NCI-H146 treated with DMSO at 0.1 percent for 48 hours (cell line): ENCODE data around the gene COL27A1.
"Not testable (repeated sequence)": the region's sequence is repeated elsewhere in the genome, so short reads cannot be mapped to it uniquely, and the experiment has no call there.

Source experiments
- DNase-seq: peaks from one replicate; lab custom pipeline; 2025; ENCODE audit not compliant: unreplicated experiment; lab: John Stamatoyannopoulos, UW

The COL27A1 gene

GRCh38 chr9:114180696-114181606 lies 25.6 kb downstream of the COL27A1 start:
- DNase-seq, result no peak

DNA sequence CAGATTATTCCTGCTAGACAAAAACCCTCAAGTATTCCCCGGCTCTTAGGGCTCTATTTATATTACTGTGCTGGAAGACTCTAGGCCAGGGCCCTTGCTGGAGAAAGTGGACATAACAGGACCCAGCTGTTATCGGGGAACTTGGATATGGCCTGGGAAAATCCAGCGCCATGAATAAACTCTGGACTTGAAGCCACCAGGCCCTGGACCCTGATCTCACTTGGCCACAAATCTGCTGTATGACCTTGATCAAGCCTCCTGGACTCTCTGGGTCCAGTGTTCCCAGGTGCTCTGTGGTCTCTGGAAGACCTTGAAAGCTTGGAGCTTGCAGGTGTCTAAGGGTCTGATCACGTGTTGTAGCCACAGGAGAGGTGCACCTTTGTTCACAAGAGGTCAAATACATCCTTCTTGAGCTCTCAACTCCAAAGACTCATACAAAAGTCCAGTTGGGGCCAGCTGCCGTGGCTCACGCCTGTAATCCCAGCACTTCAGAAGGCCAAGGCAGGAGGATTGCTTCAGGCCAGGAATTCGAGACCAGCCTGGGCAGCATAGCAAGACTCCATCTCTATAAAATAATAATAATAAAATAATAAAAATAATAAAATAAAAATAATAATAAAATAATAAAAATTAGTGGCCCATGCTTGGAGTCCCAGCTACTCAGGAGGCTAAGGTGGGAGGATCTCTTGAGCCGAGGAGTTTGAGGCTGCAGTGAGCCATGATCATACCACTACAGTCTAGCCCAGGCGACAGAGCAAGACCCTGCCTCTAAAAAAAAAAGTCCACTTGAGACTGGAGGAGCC lies 26.5 kb downstream of the COL27A1 start:
- DNase-seq, result no peak

GRCh38 chr9:114183006-114183405 lies 27.7 kb downstream of the COL27A1 start:
- no peak for DNase-seq

DNA sequence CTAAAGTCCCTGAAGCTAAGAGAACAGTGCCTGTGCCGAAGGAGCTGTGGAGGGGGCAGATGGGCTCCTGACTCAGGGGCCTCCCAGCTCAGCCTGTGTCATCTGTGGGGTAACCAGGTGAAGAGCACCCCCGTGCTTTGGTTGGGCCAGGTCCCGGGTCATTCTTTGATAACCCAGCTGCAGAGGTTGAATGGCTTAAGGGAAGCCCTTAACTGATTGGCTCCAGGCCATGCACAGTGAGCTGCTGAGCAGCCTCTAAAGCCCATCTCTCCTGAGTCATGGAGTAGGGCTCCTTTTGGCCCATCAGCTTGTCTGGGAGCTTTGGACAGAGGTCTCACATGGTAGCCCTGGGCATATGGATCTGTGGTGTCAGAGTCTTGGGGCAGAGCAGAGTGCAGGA lies 28.7 kb downstream of the COL27A1 start:
- no peak for DNase-seq

- no peak for DNase-seq
These were observed 29.5 kb downstream of the COL27A1 start for GRCh38 chr9:114184866-114185265.

GRCh38 chr9:114185570-114186490 lies 30.5 kb downstream of the COL27A1 start:
- DNase-seq, result no peak

GRCh38 chr9:114186605-114187289 lies 31.4 kb downstream of the COL27A1 start:
- DNase-seq, result no peak

DNA sequence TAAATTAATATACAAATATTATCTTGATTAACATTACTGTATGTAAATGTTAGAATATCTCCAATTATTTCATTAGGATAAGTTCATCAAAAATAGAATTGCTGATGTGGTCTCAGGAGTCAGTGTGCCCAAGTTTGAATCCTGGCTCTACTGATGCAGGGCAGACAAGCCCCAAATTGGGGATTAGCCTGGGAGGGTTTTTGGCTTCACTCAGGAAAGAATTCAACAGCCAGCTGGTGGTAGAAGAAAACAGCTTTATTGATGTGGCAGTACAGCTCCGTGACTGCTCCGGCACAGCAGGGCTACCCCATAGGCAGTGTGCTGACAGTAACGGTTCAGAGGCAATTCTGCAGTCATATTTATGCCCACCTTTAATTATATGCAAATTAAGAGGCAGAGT lies 32.5 kb downstream of the COL27A1 start:
- no peak for DNase-seq

- no peak for DNase-seq
These were observed 34.7 kb downstream of the COL27A1 start for GRCh38 chr9:114189823-114190562.

DNA sequence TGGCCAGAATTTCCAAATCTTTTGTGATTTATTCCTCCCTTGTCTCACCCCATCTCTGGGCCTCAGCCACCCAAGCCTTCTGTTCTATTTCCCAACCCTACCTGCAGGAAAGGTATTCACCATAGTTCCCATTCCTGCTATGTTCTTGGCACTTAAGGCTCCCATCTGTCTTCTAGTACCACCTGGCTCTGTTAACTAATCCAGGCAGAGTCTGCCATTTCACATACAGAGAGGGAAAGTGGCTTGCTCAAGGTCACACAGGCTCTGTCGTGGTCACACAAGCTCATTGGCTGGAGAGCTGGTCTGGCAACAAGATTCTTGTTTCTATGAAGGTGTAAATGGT lies 35.2 kb downstream of the COL27A1 start:
- DNase-seq, result no peak

DNA sequence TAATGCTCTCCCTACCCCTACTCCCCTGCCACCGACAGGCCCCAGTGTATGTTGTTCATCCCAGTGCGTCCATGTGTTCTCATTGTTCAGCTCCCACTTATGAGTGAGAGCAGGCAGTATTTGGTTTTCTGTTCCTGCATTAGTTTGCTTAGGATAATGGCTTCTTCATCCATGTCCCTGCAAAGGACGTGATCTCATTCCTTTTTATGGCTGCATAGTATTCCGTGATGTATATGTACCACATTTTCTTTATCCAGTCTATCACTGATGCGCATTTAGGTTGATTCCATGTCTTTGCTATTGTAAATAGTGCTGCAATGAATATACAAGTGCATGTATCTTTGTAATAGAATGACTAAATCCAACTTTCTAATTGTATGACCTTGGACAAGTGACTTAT lies 36.1 kb downstream of the COL27A1 start:
- DNase-seq, result not testable (repeated sequence)

GRCh38 chr9:114192539-114192938 lies 37.2 kb downstream of the COL27A1 start:
- no peak for DNase-seq

DNA sequence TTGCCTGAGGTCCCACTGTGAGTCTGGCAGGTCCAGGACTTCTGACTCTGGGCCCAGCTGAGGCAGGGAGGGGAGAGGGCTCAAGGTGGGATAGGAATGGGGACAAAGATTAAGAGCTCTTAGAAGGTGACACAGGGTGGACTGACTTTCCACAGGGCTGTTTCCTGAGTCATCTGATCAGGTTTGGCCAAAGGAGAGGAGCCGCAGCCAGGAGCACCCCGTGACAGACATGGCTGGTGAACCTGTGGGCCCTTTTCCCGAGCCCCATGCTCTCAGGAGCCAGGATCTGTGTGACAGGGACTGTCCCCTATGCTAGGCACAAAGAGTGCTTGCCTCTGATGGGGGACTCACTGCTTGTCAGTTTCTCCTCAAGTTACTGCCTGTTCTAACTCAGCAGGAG lies 37.8 kb downstream of the COL27A1 start:
- no peak for DNase-seq

- no peak for DNase-seq
These were observed 40.8 kb downstream of the COL27A1 start for GRCh38 chr9:114196117-114196516.

- DNase-seq, result no peak
These were observed 41.8 kb downstream of the COL27A1 start for GRCh38 chr9:114196979-114197622.

- no peak for DNase-seq
These were observed 43.1 kb downstream of the COL27A1 start for GRCh38 chr9:114198249-114199040.

DNA sequence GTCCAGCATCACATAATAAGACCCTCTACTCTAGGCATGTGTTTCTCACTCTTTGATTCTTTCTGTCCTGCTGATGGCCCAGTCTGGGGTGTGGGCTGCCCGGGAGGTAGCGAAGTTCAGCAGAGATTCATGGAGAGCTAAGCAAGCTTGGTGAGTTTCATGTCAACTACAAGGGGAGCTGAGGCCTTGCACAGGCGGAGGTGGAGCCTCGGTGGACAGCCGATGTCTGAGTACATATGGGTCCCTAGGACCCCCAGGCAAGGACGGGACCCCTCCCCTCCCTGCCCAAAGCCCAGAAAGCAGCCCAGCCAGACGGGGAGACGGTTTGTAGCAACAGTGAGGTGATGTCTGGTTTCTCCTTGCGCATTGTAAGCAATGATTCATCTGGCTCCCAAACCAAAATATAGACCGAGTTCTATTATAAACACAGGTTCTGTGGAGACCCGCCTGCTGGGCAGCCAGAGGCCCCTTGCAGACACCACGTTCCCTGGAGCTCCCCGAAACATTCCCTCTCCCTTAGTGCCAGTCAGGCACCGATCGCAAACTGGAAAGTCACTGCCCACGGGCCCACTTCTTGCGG lies 45.5 kb downstream of the COL27A1 start:
- no peak for DNase-seq

GRCh38 chr9:114202396-114202795 lies 47.1 kb downstream of the COL27A1 start:
- no peak for DNase-seq
